GM19043 (cell line): ENCODE measurements around the gene SLC49A3.
"Not testable (repeated sequence)": the region's sequence is repeated elsewhere in the genome, so short reads cannot be mapped to it uniquely, and the experiment has no call there.

Experiments used
- ATAC-seq: cut with Tn5 transposase; IDR thresholded peaks from one replicate; pipeline ENCODE4 v1.9.1; 2021; ENCODE audit warnings: low read depth; ENCODE audit not compliant: unreplicated experiment

Gene SLC49A3

DNA sequence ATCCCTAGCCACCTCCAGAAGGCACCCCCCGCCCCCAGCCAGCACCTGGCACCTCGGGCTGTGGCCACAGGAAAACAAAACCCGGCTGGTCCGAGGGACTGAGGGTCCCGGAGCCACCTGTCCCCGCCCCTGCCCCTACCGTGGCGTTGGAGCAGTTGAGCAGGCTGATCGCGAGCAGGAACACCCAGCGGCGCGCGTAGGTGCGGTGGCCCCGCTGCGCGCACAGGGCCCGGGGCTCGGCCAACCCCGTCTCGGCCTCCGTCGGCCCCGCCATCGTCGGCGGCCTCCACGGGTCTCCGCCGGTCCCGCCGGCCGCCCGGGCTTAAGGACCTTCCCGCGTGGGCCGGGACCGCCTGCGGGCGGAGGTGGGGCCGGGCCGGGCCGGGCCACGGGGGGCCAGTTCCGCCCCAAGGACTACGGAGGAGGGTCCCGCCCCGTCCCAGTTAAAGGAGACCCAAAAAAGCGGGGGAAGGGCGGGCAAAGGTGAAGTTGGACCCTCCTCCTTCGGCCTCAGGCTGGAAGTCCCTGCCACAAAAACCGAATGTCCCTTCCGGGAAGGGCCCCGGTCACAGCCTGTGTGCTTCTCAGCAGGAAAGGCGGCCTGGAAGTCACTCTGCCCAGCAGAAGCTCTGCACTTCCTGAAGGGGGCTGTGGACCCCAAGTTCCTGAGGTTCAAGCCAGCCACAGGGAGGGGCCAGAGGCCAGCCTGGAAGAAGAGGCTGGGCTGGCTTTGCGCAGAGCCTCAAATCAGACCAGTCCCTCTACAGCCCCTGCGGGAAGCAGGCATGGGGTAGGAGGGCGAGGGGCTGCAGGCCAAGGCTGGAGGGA is at the start of gene SLC49A3:
Gene SLC49A3, minus strand, starts transcription at position 298 of the 828 bp plus-strand sequence. Its CDS starts 24 bp downstream, at position 274.
- ATAC-seq: no peak

DNA sequence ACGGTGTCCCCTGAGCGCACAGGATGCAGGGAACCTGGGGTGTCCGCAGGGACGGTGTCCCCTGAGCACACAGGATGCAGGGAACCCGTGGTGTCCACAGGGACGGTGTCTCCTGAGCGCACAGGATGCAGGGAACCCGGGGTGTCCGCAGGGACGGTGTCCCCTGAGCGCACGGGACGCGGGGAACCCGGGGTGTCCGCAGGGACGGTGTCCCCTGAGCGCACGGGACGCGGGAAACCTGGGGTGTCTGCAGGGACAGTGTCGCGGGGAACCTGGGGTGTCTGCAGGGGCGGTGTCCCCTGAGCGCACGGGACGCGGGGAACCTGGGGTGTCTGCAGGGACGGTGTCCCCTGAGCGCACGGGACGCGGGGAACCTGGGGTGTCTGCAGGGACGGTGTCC is 47.6 kb upstream of the SLC49A3 start:
- not testable (repeated sequence) for ATAC-seq

DNA sequence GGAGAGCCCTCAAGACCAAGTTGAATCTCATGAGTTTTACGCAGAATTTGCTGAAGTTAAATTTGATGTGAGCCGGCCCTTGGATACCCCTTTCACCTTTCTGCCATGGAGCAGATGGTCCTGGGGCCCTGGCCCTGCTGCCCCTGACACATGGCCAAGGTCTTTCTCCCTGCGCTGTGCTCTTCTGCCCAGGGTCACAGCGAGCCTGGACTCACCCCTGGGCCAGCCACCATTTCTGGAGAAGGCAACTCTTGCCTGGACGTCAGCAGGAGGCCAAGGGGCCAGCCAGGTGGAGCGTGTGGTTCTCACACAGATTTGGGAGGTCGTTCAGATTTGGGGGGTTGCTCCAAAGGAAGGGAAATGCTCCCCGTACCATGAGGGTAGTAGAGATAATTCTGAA is 46.6 kb upstream of the SLC49A3 start:
- no peak for ATAC-seq

DNA sequence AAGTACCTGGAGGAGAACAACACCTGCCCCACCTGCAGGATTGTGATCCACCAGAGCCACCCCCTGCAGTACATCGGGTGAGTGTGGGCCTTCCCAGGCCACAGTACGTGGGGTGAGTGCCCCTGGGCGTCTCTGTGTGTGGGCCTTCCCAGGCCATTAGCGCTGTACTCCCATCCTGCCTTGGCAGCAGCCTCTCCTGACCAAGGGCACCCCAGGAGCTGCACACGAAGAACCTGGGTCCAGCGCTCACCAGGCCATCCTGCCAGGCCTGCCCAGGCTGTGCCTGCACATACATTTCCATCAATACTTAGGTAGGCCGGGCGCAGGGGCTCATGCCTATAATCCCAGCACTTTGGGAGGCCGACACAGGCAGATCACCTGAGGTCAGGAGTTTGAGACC is 46.0 kb upstream of the SLC49A3 start:
- ATAC-seq: no peak

DNA sequence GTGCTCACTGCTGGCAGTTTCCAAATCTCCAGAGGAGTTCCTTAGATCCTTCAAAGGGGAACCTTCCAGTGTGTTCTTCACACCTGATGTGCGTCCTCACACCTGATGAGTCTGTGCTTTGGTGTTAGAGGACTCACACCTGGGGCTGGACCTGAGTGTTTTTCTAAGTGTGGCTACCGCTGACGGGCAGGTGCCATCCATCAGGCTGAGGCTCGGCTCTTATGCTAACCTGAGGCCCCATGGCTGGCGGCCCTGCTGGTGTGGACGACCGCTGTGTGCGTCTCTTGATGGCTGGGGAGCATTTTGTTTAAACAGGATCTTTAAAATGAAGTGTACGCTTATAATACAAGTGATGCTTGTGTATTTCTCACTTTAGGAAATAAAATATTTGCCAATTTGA is 45.1 kb upstream of the SLC49A3 start:
- no peak for ATAC-seq

DNA sequence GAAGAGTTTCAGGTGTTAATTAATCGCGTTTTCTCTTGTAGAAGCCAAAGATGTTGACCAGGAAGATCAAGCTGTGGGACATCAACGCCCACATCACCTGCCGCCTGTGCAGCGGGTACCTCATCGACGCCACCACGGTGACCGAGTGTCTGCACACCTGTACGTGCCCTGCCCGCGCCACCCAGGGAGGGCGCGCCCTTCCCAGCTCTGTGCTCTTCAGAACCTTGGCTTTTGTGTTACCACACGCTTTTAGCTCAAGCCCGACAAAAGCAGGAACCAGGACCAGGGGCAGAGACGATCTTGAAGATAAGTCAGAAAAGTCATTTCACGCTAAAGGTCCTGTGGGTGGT is 44.7 kb upstream of the SLC49A3 start:
- no peak for ATAC-seq

DNA sequence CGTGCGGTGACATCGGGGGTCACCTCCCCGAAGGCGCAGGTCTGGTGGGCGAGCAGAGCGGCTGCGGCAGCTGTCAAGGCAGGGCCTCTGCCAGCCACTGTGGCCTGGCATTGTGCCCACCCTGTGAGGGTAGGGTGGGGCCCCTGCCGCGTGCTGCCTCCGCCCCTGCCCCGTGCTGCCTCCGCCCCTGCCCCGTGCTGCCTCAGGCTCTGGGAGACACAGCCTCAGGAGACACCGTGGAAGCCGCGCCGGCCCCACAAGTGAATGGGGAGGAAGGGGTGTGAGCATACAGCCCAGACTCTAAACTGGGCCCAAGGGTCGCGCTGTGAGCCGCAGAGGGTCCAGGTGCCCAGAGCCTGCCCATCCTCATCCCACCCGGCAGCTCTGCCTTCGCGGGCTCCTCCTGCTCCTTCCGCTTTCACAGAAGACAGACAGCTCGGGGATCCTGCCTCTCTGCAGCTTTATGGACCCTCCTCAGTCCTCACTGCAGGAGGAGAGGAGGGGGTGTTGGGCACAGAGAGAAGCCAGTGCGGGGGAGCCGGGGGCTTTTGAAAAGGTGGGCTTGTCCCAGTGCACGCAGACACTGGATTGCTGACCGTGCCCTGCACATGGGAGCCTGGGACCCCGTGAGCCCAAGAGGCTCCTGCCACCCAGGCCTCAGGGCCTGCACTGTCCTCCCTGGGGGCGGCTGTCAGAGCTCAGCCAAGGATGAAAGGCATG is 44.1 kb upstream of the SLC49A3 start:
- no peak for ATAC-seq

DNA sequence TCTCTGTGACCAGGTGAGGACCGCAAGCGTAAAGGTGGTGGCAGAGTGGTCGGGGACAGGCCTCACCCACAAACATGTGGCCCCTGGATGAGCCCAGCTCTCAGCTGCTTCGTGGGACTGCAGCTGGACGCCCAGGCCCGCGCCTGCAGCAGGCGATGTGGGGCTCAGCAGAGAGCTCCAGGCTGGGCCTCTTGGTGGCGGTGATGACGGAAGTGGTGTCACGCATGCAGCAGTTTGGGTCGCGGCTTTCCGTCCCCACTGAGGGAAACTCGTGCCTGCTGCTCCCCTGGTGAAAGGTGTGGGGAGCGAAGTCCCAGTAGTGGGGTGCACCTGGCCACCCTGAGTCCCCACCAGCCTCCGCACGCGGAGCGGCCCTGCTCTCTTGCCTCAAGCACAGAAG is 43.5 kb upstream of the SLC49A3 start:
- ATAC-seq: no peak

DNA sequence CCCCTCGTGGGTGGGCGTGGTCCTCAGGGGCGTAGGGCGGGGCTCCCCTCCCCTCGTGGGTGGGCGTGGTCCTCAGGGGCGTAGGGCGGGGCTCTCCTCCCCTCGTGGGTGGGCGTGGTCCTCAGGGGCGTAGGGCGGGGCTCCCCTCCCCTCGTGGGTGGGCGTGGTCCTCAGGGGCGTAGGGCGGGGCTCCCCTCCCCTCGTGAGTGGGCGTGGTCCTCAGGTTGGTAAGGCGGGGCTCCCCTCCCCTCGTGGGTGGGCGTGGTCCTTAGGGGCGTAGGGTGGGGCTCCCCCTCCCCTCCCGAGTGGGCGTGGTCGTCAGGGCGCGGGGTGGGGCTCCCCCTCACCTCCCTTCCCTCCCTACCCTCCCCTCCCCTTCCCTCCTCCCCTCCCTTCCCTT is 43.0 kb upstream of the SLC49A3 start:
- not testable (repeated sequence) for ATAC-seq

DNA sequence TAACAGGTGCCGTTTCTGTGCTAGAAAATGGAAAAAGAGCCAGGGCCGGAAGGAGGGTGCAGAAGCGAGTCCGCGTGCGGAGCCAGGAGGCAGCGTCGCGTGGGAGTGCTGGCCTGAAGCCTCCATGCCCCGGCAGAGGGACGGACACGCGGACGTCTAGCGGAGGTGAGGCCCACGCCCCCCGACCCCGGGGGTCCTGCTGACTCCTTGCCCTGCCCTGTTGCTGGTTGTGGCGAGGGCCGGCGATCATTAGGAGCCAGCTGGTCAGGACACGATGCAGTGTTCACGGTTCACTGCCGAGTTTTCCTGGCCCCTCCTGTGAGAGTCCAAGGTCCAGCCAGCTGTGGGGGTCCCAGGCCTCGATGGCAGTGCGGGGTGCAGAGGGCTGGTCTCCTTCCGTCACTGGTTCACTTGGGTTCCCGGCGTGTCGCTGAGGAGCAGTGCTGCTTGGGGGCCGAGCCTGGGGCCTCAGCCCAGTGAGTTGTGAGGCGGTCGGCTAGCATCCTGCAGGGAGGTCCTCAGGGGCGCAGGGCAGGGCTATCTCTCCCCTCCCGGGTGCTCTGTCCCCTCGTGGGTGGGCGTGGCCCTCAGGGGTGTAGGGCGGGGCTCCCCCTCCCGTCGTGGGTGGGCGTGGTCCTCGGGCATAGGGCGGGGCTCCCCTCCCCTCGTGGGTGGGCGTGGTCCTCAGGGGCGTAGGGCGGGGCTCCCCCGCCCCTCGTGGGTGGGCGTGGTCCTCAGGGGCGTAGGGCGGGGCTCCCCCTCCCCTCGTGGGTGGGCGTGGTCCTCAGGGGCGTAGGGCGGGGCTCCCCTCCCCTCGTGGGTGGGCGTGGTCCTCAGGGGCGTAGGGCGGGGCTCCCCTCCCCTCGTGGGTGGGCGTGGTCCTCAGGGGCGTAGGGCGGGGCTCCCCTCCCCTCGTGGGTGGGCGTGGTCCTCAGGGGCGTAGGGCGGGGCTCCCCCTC is 42.3 kb upstream of the SLC49A3 start:
- ATAC-seq: not testable (repeated sequence)

DNA sequence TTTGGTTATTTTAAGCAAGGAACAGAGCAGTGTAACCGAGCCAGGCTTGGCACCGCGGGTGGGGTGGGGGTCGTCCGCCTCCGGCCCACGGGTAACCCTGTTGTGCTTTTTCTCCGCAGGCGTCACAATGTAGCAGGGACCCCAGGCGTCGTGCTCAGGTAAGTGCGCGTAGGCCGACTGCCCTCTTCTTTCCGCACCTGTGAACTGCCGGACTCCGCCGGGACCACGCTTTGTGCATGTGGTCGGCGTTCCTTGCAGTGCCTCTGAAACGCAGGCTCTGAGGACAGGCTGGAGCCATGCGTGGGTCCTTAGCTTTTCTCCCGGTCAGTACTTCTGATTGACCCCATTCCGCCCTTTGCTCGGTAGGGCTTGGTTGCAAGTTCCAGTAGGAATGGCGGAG is 41.6 kb upstream of the SLC49A3 start:
- ATAC-seq: no peak

DNA sequence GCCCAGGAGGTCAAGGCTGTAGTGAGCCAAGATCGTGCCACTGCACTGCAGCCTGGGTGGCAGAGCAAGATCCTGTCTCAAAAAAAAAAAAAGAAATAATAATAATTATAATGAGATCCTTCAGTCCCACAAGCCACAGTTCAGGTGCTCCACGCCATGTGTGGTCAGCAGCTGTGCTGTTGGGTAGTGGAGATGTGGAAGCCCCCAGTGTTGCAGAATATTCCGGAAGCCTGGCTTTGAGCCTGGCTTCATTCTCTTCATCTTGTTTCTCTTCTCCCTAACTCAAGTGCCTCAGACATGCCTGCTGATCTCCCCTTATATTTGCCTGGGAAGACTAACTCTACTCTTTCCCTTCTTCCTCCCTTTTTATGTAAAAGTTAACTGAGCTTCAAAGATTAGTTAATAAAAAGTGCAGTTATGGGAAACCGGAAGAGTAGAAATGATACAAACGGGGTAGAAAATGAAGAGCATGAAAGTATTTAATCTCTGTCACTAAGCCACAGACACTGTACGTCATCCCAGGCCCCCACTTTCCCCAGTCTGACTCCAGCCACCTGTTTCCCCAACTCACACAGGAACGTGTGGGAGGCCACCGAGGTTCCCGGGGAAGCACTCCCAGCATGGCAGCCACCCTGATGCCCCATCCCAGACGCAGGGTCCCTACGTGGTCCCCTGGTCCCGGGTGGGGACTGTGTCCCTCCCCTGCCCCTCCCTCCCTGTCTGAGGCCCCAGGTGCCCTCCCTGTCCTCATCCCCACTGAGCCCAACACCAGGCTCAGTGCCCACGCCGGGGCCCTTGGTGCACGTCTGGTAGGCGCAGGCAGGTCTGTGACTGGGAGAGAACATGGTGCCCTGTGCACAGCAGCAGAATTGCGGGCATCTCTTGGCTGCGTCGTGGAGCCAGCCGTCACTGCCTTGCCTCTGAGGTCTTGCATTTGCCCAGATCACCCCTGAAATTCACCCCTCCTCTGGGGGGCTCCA is 40.7 kb upstream of the SLC49A3 start:
- no peak for ATAC-seq

DNA sequence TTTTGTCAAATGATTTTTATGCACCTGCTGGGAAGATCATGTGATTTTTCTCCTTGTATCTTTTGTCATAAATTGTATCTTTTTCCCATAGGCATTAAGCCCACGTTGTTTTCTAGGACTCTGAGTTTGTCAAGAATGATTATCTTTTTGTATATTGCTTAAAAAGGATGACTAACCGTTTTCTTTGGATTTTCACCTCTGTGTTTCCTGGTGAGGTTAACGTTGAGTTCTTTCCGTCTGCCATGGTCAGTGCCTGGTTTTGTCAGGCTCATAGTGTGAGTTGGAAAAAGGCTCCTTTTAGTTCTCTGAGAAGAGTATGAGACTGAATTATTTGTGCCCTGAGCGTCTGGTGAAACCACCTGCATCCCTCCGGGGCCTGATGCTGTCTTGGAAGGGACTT is 38.6 kb upstream of the SLC49A3 start:
- ATAC-seq: no peak

DNA sequence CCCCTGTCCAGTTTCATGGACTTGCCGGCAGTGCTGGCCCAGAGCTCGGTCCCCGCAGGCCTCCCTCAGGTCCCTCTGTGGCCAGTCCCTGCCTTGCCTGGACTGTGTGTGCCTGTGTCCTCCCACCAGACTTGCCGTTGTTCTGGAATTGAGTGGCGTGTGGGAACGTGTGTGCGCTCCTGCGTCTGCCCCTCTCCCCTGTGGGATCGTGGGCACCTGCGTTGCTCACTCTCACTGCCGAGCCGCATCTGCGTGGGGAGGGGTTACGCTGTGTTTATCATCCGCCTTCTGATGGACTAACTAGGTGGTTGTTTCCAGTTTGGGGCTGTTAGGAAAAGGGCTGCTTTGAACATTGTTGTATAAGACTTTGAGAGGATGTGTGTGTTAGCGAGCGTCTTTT is 37.9 kb upstream of the SLC49A3 start:
- ATAC-seq: no peak

DNA sequence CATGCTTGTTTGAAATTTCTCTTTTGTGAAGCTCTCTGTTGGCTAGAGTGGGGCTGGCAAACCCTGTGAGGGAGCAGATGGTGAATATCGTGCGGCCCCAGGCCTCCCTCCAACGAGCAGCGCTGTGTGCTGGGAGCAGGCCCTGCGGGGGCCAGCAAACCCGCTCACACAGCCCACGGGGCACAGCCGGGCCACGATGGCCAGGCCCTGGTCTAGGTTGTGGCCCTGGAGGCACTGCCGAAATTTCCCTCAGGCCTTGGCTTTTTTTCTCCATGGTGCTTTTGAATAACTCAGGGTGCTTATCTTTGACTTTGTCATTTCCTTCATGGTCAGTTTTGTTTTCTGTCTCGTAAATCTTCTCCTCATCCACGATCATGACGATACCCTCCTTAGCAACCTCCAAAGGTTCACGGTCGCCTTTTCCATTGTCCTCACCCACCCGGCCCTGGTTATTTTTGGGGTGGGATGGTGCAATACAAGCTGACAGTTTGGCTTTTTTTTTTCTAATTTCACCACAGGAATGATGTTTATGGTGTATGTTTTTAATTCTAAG is 37.4 kb upstream of the SLC49A3 start:
- no peak for ATAC-seq

DNA sequence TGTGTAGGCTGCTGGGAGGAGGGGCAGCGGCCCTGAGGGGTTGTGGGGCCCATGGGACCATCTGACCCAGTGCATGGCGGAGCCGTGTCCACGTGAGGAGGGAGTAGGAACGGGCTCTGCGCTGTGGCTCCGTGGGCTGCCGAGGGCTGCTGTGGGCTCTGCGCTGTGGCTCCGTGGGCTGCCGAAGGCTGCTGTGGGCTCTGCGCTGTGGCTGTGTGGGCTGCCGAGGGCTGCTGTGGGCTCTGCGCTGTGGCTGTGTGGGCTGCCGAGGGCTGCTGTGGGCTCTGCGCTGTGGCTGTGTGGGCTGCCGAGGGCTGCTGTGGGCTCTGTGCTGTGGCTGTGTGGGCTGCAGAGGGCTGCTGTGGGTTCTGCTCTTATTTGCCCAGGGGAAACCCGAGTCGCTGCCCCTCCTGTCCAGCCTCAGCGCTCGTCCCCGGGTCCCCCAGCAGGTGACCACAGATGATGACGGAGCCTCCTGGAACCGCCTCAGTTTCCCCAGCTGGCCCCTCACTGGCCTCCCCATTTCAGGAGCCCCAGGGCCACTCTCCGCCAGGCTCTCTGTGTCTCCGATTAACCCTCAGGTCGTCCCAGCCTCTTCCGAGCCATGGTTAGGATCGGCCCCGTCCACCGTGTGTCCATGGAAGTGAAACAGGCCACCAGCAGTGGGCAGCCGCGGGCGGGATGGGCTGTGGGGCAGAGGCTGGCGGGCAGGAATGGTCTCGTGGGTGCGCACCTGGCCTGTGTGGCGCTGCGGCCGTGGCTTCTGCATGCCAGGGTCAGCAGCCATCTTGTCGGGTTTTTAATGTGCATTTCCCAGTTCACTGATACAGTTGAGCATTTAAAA is 36.7 kb upstream of the SLC49A3 start:
- ATAC-seq: no peak

DNA sequence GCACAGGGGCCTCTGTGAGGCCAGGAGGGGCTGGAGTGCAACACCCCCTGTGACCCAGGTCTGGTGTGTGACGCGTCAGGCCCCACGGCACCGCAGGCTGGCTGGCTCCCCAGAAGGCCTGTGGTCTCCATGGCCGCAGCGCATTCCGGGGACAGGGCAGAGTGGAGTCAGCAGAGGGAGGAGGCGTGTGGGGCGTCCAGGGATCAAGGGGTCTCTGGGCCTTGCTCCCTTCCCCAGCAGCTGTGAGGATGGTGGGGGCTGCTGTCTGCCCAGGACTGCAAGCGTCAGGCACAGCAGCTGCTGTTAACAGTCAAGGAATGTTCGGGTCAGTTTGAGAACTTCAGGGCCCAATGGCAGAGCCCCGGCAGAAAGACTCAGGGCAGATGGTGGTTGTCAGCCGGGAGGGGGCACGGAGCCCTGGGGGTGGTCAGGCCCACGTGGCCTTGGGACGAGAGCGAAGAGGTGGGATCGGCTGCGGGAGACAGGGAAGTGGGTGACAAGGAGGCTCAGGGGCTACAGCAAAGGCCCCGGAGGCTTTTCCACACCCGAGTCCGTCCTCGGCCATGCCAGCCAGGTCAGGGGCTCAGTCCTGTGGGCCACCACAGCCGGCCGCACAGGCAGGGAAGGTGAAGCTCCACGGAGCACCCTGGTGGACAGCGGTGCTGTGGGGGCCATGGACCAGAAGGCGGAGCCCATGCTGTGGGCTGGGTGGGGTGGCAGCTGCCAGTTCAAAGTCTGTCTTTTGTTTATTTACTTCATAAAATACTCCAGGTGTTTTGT is 35.0 kb upstream of the SLC49A3 start:
- no peak for ATAC-seq

DNA sequence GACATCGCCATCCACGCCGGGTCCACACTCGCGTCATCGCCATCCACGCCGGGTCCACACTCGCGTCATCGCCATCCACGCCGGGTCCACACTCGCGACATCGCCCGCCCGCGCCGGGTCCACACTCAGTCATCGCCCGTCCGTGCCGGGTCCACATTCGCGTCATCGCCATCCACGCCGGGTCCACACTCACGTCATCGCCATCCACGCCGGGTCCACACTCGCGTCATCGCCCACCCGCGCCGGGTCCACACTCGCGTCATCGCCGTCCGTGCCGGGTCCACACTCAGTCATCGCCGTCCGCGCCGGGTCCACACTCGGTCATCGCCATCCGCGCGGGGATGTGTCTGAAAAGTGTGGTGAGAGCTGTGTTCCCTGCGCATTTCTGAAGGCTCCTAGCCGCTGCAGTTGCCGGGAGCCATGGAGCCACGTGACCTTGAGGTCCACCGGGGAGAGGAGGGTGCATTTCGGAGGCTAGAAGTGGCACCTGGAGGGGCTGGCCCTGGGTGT is 34.0 kb upstream of the SLC49A3 start:
- ATAC-seq: no peak
